Activated CD4-positive, alpha-beta T cell treated with anti-CD3 and anti-CD28 coated beads for 36 hours (primary cell): ENCODE measurements around the gene PRKAG2. TPM values are rescaled to one million over a fixed set of nuclear protein-coding genes. Genes with fewer than 3 reads are reported as not detected.
A peak's percentile ranks its signal among the peaks of the same experiment; 100 is the strongest.

Experiments
- ATAC-seq: fragments of 200-7000 bp; cut with Tn5 transposase; one replicate; pipeline ENCODE4 v1.10.0; 2021; ENCODE audit warnings: mild to moderate bottlenecking, moderate library complexity
- CTCF ChIA-PET: fragments of 350-600 bp; sonication (Branson Sonifier 250); formaldehyde crosslinking; loops from one replicate; lab custom pipeline; 2021; ENCODE audit warnings: antibody characterized with exemption; lab: Charles Lee
- POLR2A ChIA-PET: fragments of 350-600 bp; sonication (Branson Sonifier 250); formaldehyde crosslinking; loops from one replicate; lab custom pipeline; 2021; ENCODE audit warnings: antibody characterized with exemption, inconsistent platforms; lab: Charles Lee
- DNase-seq: peaks from one replicate; pipeline ENCODE4 v3.0.0-alpha.2; 2020
- H3K27ac Mint-ChIP-seq: one replicate; pipeline ENCODE4 v1.8.0; 2021; ENCODE audit warnings: mixed read lengths
- H3K27me3 Mint-ChIP-seq: one replicate; pipeline ENCODE4 v1.8.0; 2021; ENCODE audit warnings: mixed read lengths
- H3K36me3 Mint-ChIP-seq: one replicate; pipeline ENCODE4 v1.8.0; 2021; ENCODE audit warnings: low read depth, mixed read lengths
- H3K4me1 Mint-ChIP-seq: one replicate; pipeline ENCODE4 v1.8.0; 2021; ENCODE audit warnings: mixed read lengths
- H3K4me3 Mint-ChIP-seq: one replicate; pipeline ENCODE4 v1.8.0; 2021; ENCODE audit warnings: mild to moderate bottlenecking, moderate library complexity, mixed read lengths
- H3K9me3 Mint-ChIP-seq: one replicate; pipeline ENCODE4 v1.8.0; 2021; ENCODE audit warnings: low read depth, mixed read lengths
- intact Hi-C, 2 experiments: fragments of 100-400 bp; cut with DNase I in 1 of 2; cut with micrococcal nuclease in 1 of 2; formaldehyde crosslinking; loops; one replicate each; pipeline versions ENCODE4 v1.14.2 to v1.15.1; 2022 to 2024; cut with DNase I, micrococcal nuclease
- total RNA-seq, 2 experiments: library from RNA; stranded (reverse); gene quantifications; one replicate each; pipeline ENCODE4 v1.2.3, GENCODE V29; 2021

Gene PRKAG2
- total RNA-seq, 2 experiments from 2014 or later = 19.6 to 21.5 TPM

DNA sequence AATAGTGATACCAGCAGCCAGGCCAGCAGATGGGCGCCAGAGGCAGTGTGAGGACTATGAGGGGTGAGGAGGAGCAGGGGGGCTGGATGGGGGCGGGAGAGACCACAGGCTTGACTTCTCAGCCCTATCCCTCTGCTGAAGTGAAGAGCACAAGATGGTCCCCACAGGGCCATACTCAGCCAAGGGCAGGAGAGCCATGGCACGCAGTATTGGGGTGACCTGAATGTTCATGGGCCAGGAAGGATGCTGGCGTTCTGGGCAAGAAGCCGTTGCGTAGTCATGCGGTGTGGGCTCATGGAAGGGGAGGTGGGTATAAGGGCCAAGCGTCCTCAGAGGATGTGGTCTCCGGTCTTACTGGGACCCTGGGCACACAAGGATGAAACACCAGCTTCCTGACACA lies 146.3 kb downstream of the PRKAG2 start:
- Mint-ChIP-seq H3K9me3 (no peaks in the 10 kb centered on the region), H3K4me1 (peaks cover 28% of the 10 kb centered on the region), H3K27ac (no peak overlapping the region), H3K36me3 (no peaks in the 10 kb centered on the region), H3K27me3 (no peaks in the 10 kb centered on the region), H3K4me3 (no peak overlapping the region)
- POLR2A ChIA-PET = no interaction called here
- ATAC-seq (no peak), DNase-seq (no peak)
- intact Hi-C loops = no loop called here
- CTCF ChIA-PET = no interaction called here

DNA sequence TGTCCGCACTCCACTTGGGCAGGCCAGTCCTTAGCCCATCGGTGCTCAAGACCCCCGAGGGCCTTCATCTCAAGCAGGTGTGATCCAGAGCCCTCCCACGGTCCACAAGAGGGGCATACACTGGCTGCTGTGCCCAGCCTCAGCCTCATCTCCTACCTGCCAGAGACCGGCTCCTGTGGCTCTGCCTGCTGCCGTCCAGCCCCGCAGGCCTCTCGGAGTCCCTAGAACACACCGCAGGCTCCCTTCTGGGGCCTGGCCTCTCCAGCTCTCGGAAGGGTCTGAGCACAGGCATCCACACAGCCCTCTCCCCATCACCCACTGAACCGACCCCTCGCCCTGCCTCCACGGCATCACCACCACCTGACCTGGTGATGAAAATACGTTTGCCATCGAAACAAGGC lies 147.4 kb downstream of the PRKAG2 start:
- Mint-ChIP-seq H3K4me1 (peaks cover 22% of the 10 kb centered on the region), H3K4me3 (no peak overlapping the region), H3K27ac (no peak overlapping the region), H3K9me3 (no peaks in the 10 kb centered on the region), H3K36me3 (no peaks in the 10 kb centered on the region), H3K27me3 (no peaks in the 10 kb centered on the region)
- CTCF ChIA-PET = interaction anchor here (0.6 kb wide), 1 partner anchor 25 kb away, joined by 4 read pairs; no protein-coding TSS in a partner anchor
- no peak for ATAC-seq
- intact Hi-C loops = no loop called here
- POLR2A ChIA-PET = no interaction called here
- no peak for DNase-seq

DNA sequence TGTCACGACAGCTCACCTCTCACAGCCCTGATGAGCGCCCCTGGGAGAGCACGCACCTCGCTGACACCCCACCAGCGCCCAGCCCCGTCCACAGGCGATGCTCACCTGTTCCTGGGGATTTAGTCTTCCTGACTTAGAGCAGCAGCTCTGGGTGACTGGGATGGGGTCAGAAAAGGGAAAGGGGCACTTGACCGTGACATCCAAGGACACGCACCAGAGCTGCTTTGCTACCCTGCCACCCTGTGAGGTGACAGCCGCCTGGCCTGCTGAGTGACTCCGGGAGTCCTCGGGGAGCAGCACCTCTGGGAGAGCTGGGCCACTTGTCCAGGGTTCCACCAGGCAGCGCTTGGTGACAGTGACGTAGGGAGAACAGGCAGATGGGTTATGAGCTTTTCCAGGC lies 148.2 kb downstream of the PRKAG2 start:
- Mint-ChIP-seq H3K36me3 (no peaks in the 10 kb centered on the region), H3K4me1 (peaks cover 19% of the 10 kb centered on the region), H3K27me3 (no peaks in the 10 kb centered on the region), H3K27ac (no peak overlapping the region), H3K9me3 (no peaks in the 10 kb centered on the region), H3K4me3 (no peak overlapping the region)
- DNase-seq (no peak), ATAC-seq (no peak)
- intact Hi-C loops = no loop called here
- POLR2A ChIA-PET = no interaction called here
- CTCF ChIA-PET = no interaction called here

DNA sequence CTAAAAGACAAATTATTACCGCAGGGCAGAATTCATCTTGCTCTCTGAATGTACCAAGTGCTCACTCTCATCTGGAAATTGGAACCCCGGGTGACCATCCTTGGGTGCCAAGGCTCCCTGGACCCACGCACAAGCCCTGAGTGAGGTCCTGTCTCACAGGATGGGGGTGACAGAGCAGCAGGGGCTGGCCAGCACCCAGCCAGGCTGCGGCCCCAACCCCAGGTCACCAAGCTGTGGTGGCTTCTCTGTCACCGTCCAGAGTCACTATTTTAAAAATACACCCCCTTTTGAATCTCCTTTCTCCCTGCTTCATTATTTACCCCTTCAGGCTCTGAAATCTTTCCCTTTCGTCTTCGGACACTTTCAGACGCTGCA lies 148.6 kb downstream of the PRKAG2 start:
- no peak for DNase-seq
- Mint-ChIP-seq H3K9me3 (no peaks in the 10 kb centered on the region), H3K4me1 (peaks cover 19% of the 10 kb centered on the region), H3K27ac (peak overlapping the region; percentile 60), H3K4me3 (no peak overlapping the region), H3K36me3 (no peaks in the 10 kb centered on the region), H3K27me3 (no peaks in the 10 kb centered on the region)
- ChIA-PET CTCF (interaction anchor here (0.6 to 1.1 kb wide), 2 partner anchors 50 to 55 kb away, joined by 3 read pairs; no protein-coding TSS in a partner anchor), POLR2A (no interaction called here)
- ATAC-seq = no peak
- intact Hi-C loops = no loop called here

DNA sequence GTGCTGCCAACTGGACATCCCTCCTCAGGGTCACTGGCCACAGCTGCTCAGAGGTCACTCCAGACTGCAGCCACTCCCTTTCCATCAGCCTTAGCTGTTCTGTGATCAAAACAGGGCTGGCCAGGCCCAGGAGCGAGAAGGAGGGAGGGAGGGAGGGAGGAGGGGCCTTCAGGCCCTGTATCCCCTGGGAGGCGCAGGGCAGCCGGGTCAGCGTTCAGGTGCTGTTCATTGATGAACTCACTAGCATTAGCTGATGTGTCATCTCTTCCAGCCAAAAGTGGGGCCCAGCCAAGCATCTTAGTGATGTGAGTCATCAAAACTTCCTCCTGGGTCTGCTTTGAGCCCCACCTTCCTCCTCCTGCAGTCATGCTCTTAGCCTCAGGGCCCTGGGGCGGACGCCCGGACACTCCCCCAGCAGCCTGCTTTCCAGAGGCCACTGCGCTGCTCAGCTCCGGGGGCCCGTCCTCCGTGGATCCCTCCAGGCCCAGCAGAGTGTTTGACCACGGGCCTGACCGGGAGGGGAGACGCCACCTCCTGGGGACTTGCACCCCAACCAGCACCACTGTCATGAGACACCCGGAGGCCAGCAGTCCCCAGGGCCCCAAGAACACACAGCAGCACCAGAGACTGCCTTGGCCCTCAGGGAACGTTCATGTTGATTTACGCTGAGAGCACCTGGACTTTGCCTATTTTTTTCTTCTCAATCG lies 149.2 kb downstream of the PRKAG2 start:
- intact Hi-C loops = loop anchor here in 1 of 2 experiments (1.0 kb wide), 1 partner anchor 20 kb away; no protein-coding TSS in a partner anchor
- Mint-ChIP-seq H3K27me3 (no peaks in the 10 kb centered on the region), H3K9me3 (no peaks in the 10 kb centered on the region), H3K27ac (peak overlapping the region; percentile 60), H3K4me1 (peaks cover 19% of the 10 kb centered on the region), H3K36me3 (no peaks in the 10 kb centered on the region), H3K4me3 (no peak overlapping the region)
- ATAC-seq (peak; percentile 99), DNase-seq (peak; percentile 85)
- ChIA-PET CTCF (interaction anchor here (0.6 to 1.1 kb wide), 3 partner anchors 51 to 280 kb away, joined by 3 read pairs; no protein-coding TSS in a partner anchor), POLR2A (no interaction called here)

DNA sequence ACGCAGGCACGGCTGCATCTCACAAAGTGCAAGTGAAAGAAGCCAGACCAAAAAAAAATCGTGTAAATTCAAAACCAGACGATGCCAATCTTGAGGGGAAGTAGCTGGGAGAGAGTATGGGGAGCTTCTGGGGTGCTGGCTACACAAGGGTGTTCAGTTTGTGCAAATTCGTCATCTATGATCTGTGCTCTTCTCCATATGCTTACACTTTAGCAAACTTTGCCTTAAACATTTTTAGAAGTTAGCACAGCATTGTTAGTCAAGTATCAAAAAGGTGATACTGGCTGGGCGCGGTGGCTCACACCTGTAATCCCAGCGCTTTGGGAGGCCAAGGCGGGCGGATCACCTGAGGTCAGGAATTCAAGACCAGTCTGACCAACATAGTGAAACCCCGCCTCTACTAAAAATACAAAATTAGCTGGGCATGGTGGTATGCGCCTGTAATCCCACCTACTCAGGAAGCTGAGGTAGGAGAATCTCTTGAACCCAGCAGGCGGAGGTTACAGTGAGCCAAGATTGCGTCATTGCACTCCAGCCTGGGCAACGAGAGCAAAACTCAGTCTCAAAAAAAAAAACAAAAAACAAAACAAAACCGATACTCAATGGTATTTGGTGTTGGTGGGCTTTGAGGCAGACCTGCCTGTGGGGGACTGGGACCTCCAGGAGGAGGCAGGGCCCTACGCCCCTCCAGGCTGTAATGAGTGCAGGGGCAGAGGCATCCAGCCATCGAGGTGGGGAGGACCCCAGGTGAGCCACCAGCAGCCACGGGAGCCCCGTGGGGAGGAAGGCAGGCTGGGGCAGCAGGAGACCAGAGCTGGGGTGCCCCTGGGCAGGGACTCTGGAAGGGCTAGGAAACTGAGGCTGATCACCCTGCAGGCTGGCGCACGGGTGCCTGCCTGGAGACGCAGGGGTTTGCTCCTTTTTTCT lies 150.0 kb downstream of the PRKAG2 start:
- H3K9me3 Mint-ChIP-seq = no peaks in the 10 kb centered on the region
- H3K27me3 Mint-ChIP-seq = no peaks in the 10 kb centered on the region
- ATAC-seq (no peak), DNase-seq (no peak)
- H3K4me1 Mint-ChIP-seq = peaks cover 19% of the 10 kb centered on the region
- H3K4me3 Mint-ChIP-seq = no peak overlapping the region
- intact Hi-C loops = loop anchor here in 1 of 2 experiments (1.0 kb wide), 1 partner anchor 20 kb away; no protein-coding TSS in a partner anchor
- no peak overlapping the region for H3K27ac Mint-ChIP-seq
- CTCF ChIA-PET = interaction anchor here (0.7 to 1.1 kb wide), 3 partner anchors 21 to 279 kb away, joined by 3 read pairs; no protein-coding TSS in a partner anchor
- POLR2A ChIA-PET = no interaction called here
- H3K36me3 Mint-ChIP-seq = no peaks in the 10 kb centered on the region

DNA sequence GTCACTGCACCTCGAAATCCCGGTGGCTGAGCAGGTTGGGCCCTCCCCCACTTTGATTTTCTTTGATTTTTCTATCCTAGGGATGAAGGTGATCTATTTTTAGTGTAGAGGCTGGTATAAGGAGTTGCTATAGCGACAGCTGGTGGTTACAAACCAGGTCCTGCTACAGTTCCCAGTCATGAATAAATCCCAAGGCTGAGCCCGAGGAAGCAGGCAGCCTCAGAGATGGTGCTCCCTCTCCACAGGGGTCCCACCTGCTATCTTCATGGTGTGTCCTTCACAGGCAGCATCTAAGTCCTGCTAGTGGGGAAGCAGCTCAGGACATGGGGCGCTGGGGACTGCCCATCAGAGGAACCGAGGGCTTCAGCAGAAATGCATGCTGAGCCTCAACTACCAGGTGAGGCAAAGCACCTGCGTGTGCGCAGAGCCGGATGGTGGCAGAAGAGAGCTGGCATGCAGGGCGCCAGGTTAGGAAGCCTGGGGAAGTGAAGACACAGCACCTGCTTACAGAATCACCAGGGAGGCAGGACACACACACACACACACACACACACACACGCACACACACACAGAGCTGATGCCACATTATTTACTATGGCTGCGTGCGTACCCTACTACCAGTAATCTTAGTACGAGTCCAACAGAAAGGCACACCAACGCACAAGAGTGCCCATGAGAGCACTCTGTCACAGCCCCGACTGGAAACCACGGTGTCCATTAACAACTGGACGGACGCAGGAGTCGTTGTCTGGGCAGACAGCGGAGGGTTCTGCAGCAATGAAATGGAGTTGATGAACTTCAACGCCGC lies 150.9 kb downstream of the PRKAG2 start:
- ChIA-PET CTCF (interaction anchor here (1.0 kb wide), 1 partner anchor 20 kb away, joined by 3 read pairs; no protein-coding TSS in a partner anchor), POLR2A (no interaction called here)
- no peak for DNase-seq
- intact Hi-C loops = no loop called here
- Mint-ChIP-seq H3K27me3 (no peaks in the 10 kb centered on the region), H3K4me3 (no peak overlapping the region), H3K27ac (no peak overlapping the region), H3K4me1 (peaks cover 19% of the 10 kb centered on the region), H3K9me3 (no peaks in the 10 kb centered on the region), H3K36me3 (no peaks in the 10 kb centered on the region)
- no peak for ATAC-seq

DNA sequence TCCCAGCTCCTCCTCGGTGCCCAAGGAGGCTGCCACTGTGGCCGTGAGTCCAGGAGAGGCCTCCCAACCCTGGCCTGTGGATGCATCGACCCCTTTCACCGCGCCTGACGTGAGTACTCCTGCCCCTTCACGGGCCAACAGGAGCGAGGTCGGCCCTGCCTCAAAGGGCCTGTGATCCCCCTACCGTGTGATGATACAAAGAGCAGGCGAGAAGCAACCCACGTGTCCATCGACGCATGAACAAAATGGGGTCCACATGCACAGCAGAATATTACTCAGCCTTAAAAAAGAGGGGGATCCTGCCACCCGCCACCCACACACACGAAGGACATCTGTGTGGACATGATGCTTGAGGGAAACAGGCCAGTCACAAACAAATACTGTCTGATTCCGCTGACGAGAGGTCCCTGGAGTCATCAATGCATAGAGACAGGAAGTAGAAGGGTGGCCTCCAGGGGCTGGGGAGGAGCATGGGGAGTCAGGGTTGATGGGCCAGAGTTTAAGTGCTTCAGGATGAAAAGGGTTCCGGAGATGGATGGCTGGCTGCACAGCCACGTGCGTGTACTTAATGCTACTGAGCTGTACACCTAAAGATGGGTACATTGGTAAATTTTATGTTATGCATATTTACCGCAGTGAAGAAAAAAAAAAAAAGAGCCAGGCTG lies 151.9 kb downstream of the PRKAG2 start:
- ATAC-seq (no peak), DNase-seq (no peak)
- Mint-ChIP-seq H3K4me3 (no peak overlapping the region), H3K27ac (no peak overlapping the region), H3K36me3 (no peaks in the 10 kb centered on the region), H3K4me1 (peaks cover 19% of the 10 kb centered on the region), H3K27me3 (no peaks in the 10 kb centered on the region), H3K9me3 (no peaks in the 10 kb centered on the region)
- ChIA-PET POLR2A (no interaction called here), CTCF (no interaction called here)
- intact Hi-C loops = no loop called here

DNA sequence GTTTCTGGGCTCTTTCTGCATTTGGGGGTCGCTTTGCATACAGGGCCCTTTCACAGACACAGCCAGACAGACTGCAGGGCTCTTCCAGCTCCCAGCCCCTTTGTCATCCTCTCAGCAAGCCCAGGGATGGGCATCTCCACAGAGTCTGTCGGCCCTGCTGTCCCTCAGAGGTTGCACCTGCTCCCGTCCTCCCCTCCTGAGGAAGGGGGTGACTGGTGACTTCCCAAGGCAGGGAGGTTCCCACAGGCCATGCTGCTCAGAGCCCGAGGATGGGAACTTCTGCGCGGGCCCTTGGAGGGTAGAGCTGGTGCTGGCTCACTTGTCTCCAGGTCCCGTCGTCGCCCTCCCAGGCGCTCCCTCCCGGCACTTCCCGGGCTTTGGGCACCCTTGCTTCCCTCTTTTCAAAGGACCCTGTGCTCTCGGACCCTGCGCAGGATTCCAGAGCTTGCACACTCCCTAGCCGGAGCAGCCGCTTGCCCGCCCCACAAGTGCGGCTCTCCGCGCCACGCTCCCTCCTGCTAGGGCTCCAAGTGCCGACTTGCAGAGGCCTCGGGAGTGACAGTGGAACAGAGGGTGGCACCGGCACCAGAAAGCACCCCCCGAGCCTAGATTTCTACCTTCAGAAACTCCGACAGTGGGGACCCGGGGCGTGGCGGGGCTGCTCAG lies 152.5 kb downstream of the PRKAG2 start:
- Mint-ChIP-seq H3K27me3 (no peaks in the 10 kb centered on the region), H3K36me3 (no peaks in the 10 kb centered on the region), H3K4me1 (peaks cover 19% of the 10 kb centered on the region), H3K4me3 (no peak overlapping the region), H3K9me3 (no peaks in the 10 kb centered on the region), H3K27ac (no peak overlapping the region)
- ATAC-seq (no peak), DNase-seq (no peak)
- ChIA-PET POLR2A (no interaction called here), CTCF (no interaction called here)
- intact Hi-C loops = no loop called here

DNA sequence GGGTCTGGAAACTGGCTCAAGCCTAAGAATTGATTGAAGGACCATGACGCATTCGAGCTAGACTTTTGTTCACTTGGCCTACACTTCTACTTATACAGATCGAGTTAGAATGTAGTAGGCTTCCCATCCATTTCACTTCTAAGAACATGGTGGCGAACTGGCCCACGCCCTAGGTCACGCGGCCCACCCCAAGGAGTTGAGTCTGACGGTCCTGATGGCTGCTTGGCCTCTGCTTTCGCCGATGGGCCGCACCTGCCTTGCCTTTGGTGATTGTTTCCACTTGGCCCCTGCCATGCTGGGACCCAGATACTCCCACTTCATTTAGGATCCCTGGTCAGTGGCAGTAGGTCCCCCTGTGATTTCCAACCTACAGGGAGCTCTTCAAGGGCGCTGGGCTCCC lies 153.6 kb downstream of the PRKAG2 start:
- no peaks in the 10 kb centered on the region for H3K9me3 Mint-ChIP-seq
- POLR2A ChIA-PET = no interaction called here
- H3K36me3 Mint-ChIP-seq = no peaks in the 10 kb centered on the region
- no peak overlapping the region for H3K4me3 Mint-ChIP-seq
- intact Hi-C loops = no loop called here
- no peaks in the 10 kb centered on the region for H3K27me3 Mint-ChIP-seq
- CTCF ChIA-PET = no interaction called here
- ATAC-seq = no peak
- H3K4me1 Mint-ChIP-seq = peaks cover 16% of the 10 kb centered on the region
- DNase-seq = no peak
- no peak overlapping the region for H3K27ac Mint-ChIP-seq
